ENCODE data around the gene CGAS. TPM values are rescaled to one million over a fixed set of nuclear protein-coding genes. Genes with fewer than 3 reads are reported as not detected.
A peak's percentile ranks its signal among the peaks of the same experiment; 100 is the strongest.

Gene CGAS
- total RNA-seq (2012; rRNA removed) (1.6 and 4.2 TPM in 2 replicates), polyA plus RNA-seq (2012; rRNA removed) (1.3 and 1.5 TPM in 2 replicates), Bru-seq, nascent RNA (percentile 47 among the genes with signal in this experiment), BruChase-seq, experiment 1, labeled RNA remaining after a 6-hour chase (percentile 45 among the genes with signal in this experiment), BruChase-seq, experiment 2, labeled RNA remaining after a 2-hour chase (percentile 38 among the genes with signal in this experiment)
- polyA plus RNA-seq (2012; cell fraction: cytosol; rRNA removed), result 1.1 and 1.2 TPM in 2 replicates
- 1.1 and 1.3 TPM in 2 replicates for polyA plus RNA-seq (2012; cell fraction: nucleus; rRNA removed; ENCODE audit: low replicate concordance)
- long read RNA-seq, partial matches to known transcripts, result 0 of 7 reads
- long read RNA-seq, other reads (novel, unspliced or antisense), result 4 of 7 reads

DNA sequence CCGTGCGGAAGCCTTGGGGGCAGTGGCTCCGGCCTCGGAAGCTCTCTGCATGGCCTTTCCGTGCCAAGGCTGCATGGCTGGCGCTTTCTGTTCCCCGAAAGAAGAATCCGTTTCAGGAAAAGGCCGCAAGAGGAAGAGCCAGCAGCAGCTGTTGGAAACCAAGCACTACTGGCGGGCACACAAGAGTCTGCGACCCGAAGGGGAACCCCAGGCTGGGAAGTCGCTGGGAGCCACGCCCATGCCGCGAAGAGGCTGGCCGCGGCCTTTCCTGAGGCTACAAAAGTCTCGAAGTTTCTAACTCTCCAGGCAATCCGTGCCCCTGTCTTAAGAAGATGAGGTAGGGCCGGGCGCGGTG, at the start of gene CGAS:
Gene CGAS, minus strand, starts transcription at position 191 of the 355 bp plus-strand sequence. Its CDS starts 116 bp downstream, at position 75.
- peak within 1 kb of the TSS; percentile 46 to 94 for H4K8ac ChIP-seq (ENCODE audit: low read depth in 2 of 2, low read length in 2 of 2)
- ChIA-PET POLR2A (ENCODE audit: unreplicated experiment) (no interaction called here), CTCF (interaction anchor here (0.6 to 1.2 kb wide), 3 partner anchors 10 to 136 kb away, joined by 3 to 4 read pairs (median 3); partner anchors contain the start of gene MTO1)
- H3K9ac ChIP-seq (ENCODE audit: low read depth, low read length), result peak within 1 kb of the TSS; percentile 70
- H3K4ac ChIP-seq (ENCODE audit: low read depth, low read length), result peak within 1 kb of the TSS; percentile 92
- no TSS peak for BruUV-seq (replicated peaks)
- peak within 1 kb of the TSS; percentile 8; the same call in 1 of the 2 replicates for H3K18ac ChIP-seq (ENCODE audit: low read depth, low read length)
- H2BK120ac ChIP-seq (ENCODE audit: low read depth, low read length), result peak within 1 kb of the TSS; percentile 74
- in situ Hi-C loops (cut with MboI; ENCODE audit: low sequenced_read_pairs) (no loop called here), dilution Hi-C loops (cut with HindIII; ENCODE audit: low sequenced_read_pairs, unreplicated experiment) (no loop called here), intact Hi-C loops (cut with micrococcal nuclease) (loop anchor here (5.0 kb wide), 1 partner anchor 65 kb away; no protein-coding TSS in a partner anchor)
- peak within 1 kb of the TSS; percentile 79 for H4K91ac ChIP-seq (ENCODE audit: insufficient read depth, low read depth, low read length)
- no peaks in the 10 kb centered on the region for H3K9me3 ChIP-seq (ENCODE audit: control insufficient read depth, insufficient read depth, low read length)
- H3K27ac ChIP-seq (ENCODE audit: insufficient read depth, low read length), result peak within 1 kb of the TSS; percentile 56
- H2AFZ ChIP-seq (replicated peaks; ENCODE audit: low read length, poor library complexity), result peak within 1 kb of the TSS; percentile 97
- no peaks in the 10 kb centered on the region for H4K20me1 ChIP-seq (ENCODE audit: insufficient read depth, low read length)
- 6% methylated on average over 6 of the region's 23 CpGs; no CpG with 5 or more reads in 1 of the 2 experiments for WGBS, 2 experiments (ENCODE audit: extremely low coverage in 2 of 2, insufficient read length in 1 of 2)
- peak within 1 kb of the TSS; percentile 42; the same call in 1 of the 2 replicates for H2BK20ac ChIP-seq (ENCODE audit: low read depth, low read length)
- no peaks in the 10 kb centered on the region for H3K36me3 ChIP-seq (ENCODE audit: control insufficient read depth, insufficient read depth, low read length)
- H2BK5ac ChIP-seq (ENCODE audit: low read depth, low read length, poor library complexity, severe bottlenecking), result peak within 1 kb of the TSS; percentile 52
- no peaks in the 10 kb centered on the region for H3K9me1 ChIP-seq (ENCODE audit: insufficient read depth, low read length)
- H3K27me3 ChIP-seq (ENCODE audit: control insufficient read depth, insufficient read depth, low read length), result no peaks in the 10 kb centered on the region
- ATAC-seq (ENCODE audit: low read depth) (peak; percentile 66), DNase-seq (peak; percentile 62)
- peak within 1 kb of the TSS; percentile 96 for H2AK9ac ChIP-seq (replicated peaks; ENCODE audit: low read depth, low read length, poor library complexity)
- H4K5ac ChIP-seq (ENCODE audit: low read depth, low read length), result peak within 1 kb of the TSS; percentile 81
- TF ChIP-seq CEBPB (IDR thresholded peaks at IDR 0.05; ENCODE audit: low read depth, low read length), result no peak
- no peak for TF ChIP-seq RAD21 (IDR thresholded peaks at IDR 0.05; ENCODE audit: low read length)
- no peak for TF ChIP-seq RFX5 (IDR thresholded peaks at IDR 0.05; ENCODE audit: low read depth, low read length)
- no peak for TF ChIP-seq MAFK (IDR thresholded peaks at IDR 0.05; ENCODE audit: low read depth, low read length)
- TF ChIP-seq POLR2A (IDR thresholded peaks at IDR 0.05; ENCODE audit: low read depth, low read length), result no peak
- no peak for TF ChIP-seq MAZ (IDR thresholded peaks at IDR 0.05; ENCODE audit: borderline replicate concordance, low read depth, low read length)
- no peak for TF ChIP-seq NFE2L2 (IDR thresholded peaks at IDR 0.05; ENCODE audit: low read depth, low read length)
- TF ChIP-seq, protein P1, sequence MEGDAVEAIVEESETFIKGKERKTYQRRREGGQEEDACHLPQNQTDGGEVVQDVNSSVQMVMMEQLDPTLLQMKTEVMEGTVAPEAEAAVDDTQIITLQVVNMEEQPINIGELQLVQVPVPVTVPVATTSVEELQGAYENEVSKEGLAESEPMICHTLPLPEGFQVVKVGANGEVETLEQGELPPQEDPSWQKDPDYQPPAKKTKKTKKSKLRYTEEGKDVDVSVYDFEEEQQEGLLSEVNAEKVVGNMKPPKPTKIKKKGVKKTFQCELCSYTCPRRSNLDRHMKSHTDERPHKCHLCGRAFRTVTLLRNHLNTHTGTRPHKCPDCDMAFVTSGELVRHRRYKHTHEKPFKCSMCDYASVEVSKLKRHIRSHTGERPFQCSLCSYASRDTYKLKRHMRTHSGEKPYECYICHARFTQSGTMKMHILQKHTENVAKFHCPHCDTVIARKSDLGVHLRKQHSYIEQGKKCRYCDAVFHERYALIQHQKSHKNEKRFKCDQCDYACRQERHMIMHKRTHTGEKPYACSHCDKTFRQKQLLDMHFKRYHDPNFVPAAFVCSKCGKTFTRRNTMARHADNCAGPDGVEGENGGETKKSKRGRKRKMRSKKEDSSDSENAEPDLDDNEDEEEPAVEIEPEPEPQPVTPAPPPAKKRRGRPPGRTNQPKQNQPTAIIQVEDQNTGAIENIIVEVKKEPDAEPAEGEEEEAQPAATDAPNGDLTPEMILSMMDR (conservative IDR thresholded peaks at IDR 0.05; ENCODE audit: low read depth, low read length), result no peak
- no peak for TF ChIP-seq RCOR1 (IDR thresholded peaks at IDR 0.05; ENCODE audit: insufficient replicate concordance, low read length)
- no peak for TF ChIP-seq CHD1 (IDR thresholded peaks at IDR 0.05; ENCODE audit: low read depth, low read length)
- TF ChIP-seq BHLHE40 (IDR thresholded peaks at IDR 0.05; ENCODE audit: low read depth, low read length), result no peak
- no peaks in the 10 kb centered on the region for H3K4me1 ChIP-seq (ENCODE audit: control insufficient read depth, insufficient read depth, low read length)
- peak within 1 kb of the TSS; percentile 56; the same call in 1 of the 3 replicates for H2BK15ac ChIP-seq (ENCODE audit: low read depth, low read length)
- H3K79me1 ChIP-seq (ENCODE audit: low read depth in 1 of 2, low read length in 2 of 2), result peaks cover 11 to 34% of the 10 kb centered on the region in 2 experiments; a peak in 3 of 4 replicates
- peak within 1 kb of the TSS; percentile 92 for H3K14ac ChIP-seq (replicated peaks; ENCODE audit: low read depth, low read length)
- peak within 1 kb of the TSS; percentile 54 for H3K4me3 ChIP-seq (ENCODE audit: insufficient read depth, low read depth, low read length)
- peak within 1 kb of the TSS; percentile 43; the same call in 1 of the 2 replicates for H2AK5ac ChIP-seq (ENCODE audit: low read depth, low read length)
- peak within 1 kb of the TSS; percentile 97 for H3K23ac ChIP-seq (ENCODE audit: low read depth, low read length)
- peak within 1 kb of the TSS; percentile 76 for H3K56ac ChIP-seq (ENCODE audit: extremely low read depth, insufficient read depth, low read length)
- peak within 1 kb of the TSS; percentile 86 for H3K4me2 ChIP-seq (ENCODE audit: low read depth, low read length)

All from IMR-90 (cell line).